Choroid plexus epithelial cell (primary cell): Measurements from ENCODE around the gene ARL3.

Experiments used
- DNase-seq: peaks from one replicate; pipeline ENCODE4 v3.0.0-alpha.2; 2010; ENCODE audit warnings: low read depth
- H3K4me3 ChIP-seq: 2 replicates; pipeline ENCODE4 v1.5.1; 2011; ENCODE audit warnings: low read depth, mild to moderate bottlenecking, control low read depth, low read length, moderate library complexity
- CTCF ChIP-seq: conservative IDR thresholded peaks from 2 replicates; pipeline ENCODE4 v1.5.1; 2011; ENCODE audit warnings: low read depth, mild to moderate bottlenecking, control low read depth, inconsistent platforms, low read length, moderate library complexity

The ARL3 gene

GRCh38 chr10:102643336-102644065 lies 70.7 kb downstream of the ARL3 start:
- peak; percentile 82 for DNase-seq
- H3K4me3 ChIP-seq, result peak overlapping the region; percentile 85
- TF ChIP-seq CTCF, result no peak

GRCh38 chr10:102642736-102643335 lies 71.4 kb downstream of the ARL3 start:
- TF ChIP-seq CTCF, result no peak
- H3K4me3 ChIP-seq, result peak overlapping the region; percentile 85
- DNase-seq, result peak; percentile 60

GRCh38 chr10:102641880-102642735 lies 72.1 kb downstream of the ARL3 start:
- DNase-seq, result peak; percentile 99
- TF ChIP-seq CTCF, result no peak
- peak overlapping the region; percentile 85 for H3K4me3 ChIP-seq

GRCh38 chr10:102641402-102641801 lies 72.8 kb downstream of the ARL3 start:
- no peak for TF ChIP-seq CTCF
- no peak for DNase-seq
- no peak overlapping the region for H3K4me3 ChIP-seq

GRCh38 chr10:102639537-102639936 lies 74.7 kb downstream of the ARL3 start:
- DNase-seq, result no peak
- H3K4me3 ChIP-seq, result no peak overlapping the region
- TF ChIP-seq CTCF, result no peak

GRCh38 chr10:102635377-102635776 lies 78.8 kb downstream of the ARL3 start:
- no peak for TF ChIP-seq CTCF
- H3K4me3 ChIP-seq, result no peak overlapping the region
- no peak for DNase-seq
